WTC11 (cell line): Measurements from ENCODE around the gene CADM2. TPM values are rescaled to one million over a fixed set of nuclear protein-coding genes. Genes with fewer than 3 reads are reported as not detected.

Experiments
- ATAC-seq: fragments of 200-7000 bp; cut with Tn5 transposase; 2 replicates; pipeline ENCODE4 v1.10.0; 2021; ENCODE audit warnings: mild to moderate bottlenecking, moderate library complexity
- CTCF ChIA-PET: fragments of 300-600 bp; sonication (Branson Sonifier 250); formaldehyde crosslinking; loops from one replicate; lab custom pipeline; 2021; ENCODE audit warnings: antibody characterized with exemption; lab: Charles Lee
- POLR2A ChIA-PET: fragments of 350-600 bp; sonication (Branson Sonifier 250); formaldehyde crosslinking; loops from one replicate; lab custom pipeline; 2021; ENCODE audit warnings: antibody characterized with exemption; lab: Charles Lee
- DNase-seq: peaks from one replicate; pipeline ENCODE4 v3.0.0; 2021; ENCODE audit warnings: low spot score
- H3K27ac Mint-ChIP-seq: 2 replicates; pipeline ENCODE4 v1.8.0; 2021; ENCODE audit warnings: mixed read lengths
- H3K27me3 Mint-ChIP-seq: 2 replicates; pipeline ENCODE4 v1.8.0; 2021; ENCODE audit warnings: low read depth, mild to moderate bottlenecking, moderate library complexity, mixed read lengths
- H3K36me3 Mint-ChIP-seq: 2 replicates; pipeline ENCODE4 v1.8.0; 2021; ENCODE audit warnings: mixed read lengths
- H3K4me1 Mint-ChIP-seq: 2 replicates; pipeline ENCODE4 v1.8.0; 2022; ENCODE audit warnings: mixed read lengths
- H3K4me3 Mint-ChIP-seq: 2 replicates; pipeline ENCODE4 v1.8.0; 2021; ENCODE audit warnings: mild to moderate bottlenecking, moderate library complexity, mixed read lengths
- H3K9me3 Mint-ChIP-seq: 2 replicates; pipeline ENCODE4 v1.8.0; 2021; ENCODE audit warnings: mixed read lengths
- FOXK1 ChIP-seq: sonication (generic); formaldehyde crosslinking; IDR thresholded peaks from 2 replicates; pipeline ENCODE4 v1.8.0; 2022; ENCODE audit warnings: mild to moderate bottlenecking, moderate library complexity, missing genetic modification reagents
- GTF2I ChIP-seq: fragments of 250-450 bp; sonication (Bioruptor Pico); conservative IDR thresholded peaks from 2 replicates; pipeline ENCODE4 v1.4.0; 2021; ENCODE audit warnings: mild to moderate bottlenecking
- JUN ChIP-seq: sonication (generic); formaldehyde crosslinking; IDR thresholded peaks from 2 replicates; pipeline ENCODE4 v1.8.0; 2023; ENCODE audit warnings: mild to moderate bottlenecking, missing genetic modification reagents
- NFE2L1 ChIP-seq: sonication (generic); formaldehyde crosslinking; IDR thresholded peaks from 2 replicates; pipeline ENCODE4 v1.8.1; 2023; ENCODE audit warnings: missing genetic modification reagents
- NR1H2 ChIP-seq: sonication (generic); formaldehyde crosslinking; IDR thresholded peaks from 2 replicates; pipeline ENCODE4 v1.9.0; 2021; ENCODE audit warnings: mild to moderate bottlenecking, moderate library complexity, missing genetic modification reagents
- NR3C1 ChIP-seq: sonication (generic); formaldehyde crosslinking; conservative IDR thresholded peaks from 2 replicates; pipeline ENCODE4 v1.8.1; 2023; ENCODE audit warnings: low read depth, mild to moderate bottlenecking, missing genetic modification reagents
- RELA ChIP-seq: sonication (generic); formaldehyde crosslinking; IDR thresholded peaks from 2 replicates; pipeline ENCODE4 v1.8.1; 2022; ENCODE audit warnings: missing genetic modification reagents, mild to moderate bottlenecking, borderline replicate concordance
- SOX15 ChIP-seq: fragments of 250-450 bp; sonication (Bioruptor Pico); IDR thresholded peaks from 2 replicates; pipeline ENCODE4 v1.9.0; 2021; ENCODE audit warnings: mild to moderate bottlenecking
- TP53 ChIP-seq: sonication (generic); formaldehyde crosslinking; IDR thresholded peaks from 2 replicates; pipeline ENCODE4 v1.8.1; 2023; ENCODE audit warnings: mild to moderate bottlenecking, missing genetic modification reagents
- ZNF396 ChIP-seq: fragments of 250-450 bp; sonication (Bioruptor Pico); IDR thresholded peaks from 2 replicates; pipeline ENCODE4 v1.8.0; 2021; ENCODE audit warnings: mild to moderate bottlenecking, moderate library complexity, borderline replicate concordance
- ZNF416 ChIP-seq: fragments of 250-450 bp; sonication (Bioruptor Pico); IDR thresholded peaks from 2 replicates; pipeline ENCODE4 v1.9.0; 2021; ENCODE audit warnings: mild to moderate bottlenecking, inconsistent platforms
- ZNF671 ChIP-seq: fragments of 250-450 bp; sonication (Bioruptor Pico); IDR thresholded peaks from 2 replicates; pipeline ENCODE4 v1.8.0; 2021; ENCODE audit warnings: mild to moderate bottlenecking
- total RNA-seq: library from RNA; stranded (reverse); gene quantifications from 3 replicates; pipeline ENCODE4 v1.2.3, GENCODE V29; 2021
- TF ChIP-seq, protein P1 (sequence below): sonication (generic); formaldehyde crosslinking; IDR thresholded peaks from 2 replicates; pipeline ENCODE4 v1.8.0; 2022; ENCODE audit warnings: mild to moderate bottlenecking, missing genetic modification reagents
- TF ChIP-seq, protein P2 (sequence below): sonication (generic); formaldehyde crosslinking; conservative IDR thresholded peaks from 2 replicates; pipeline ENCODE4 v1.8.1; 2022; ENCODE audit warnings: mild to moderate bottlenecking, missing genetic modification reagents
- TF ChIP-seq, protein P3 (sequence below): sonication (generic); formaldehyde crosslinking; IDR thresholded peaks from 2 replicates; pipeline ENCODE4 v1.8.0; 2022; ENCODE audit warnings: mild to moderate bottlenecking, missing genetic modification reagents
- TF ChIP-seq, protein P4 (sequence below): fragments of 250-450 bp; sonication (Bioruptor Pico); IDR thresholded peaks from 2 replicates; pipeline ENCODE4 v1.9.0; 2021; ENCODE audit warnings: mild to moderate bottlenecking, borderline replicate concordance
- TF ChIP-seq, protein P5 (sequence below): sonication (generic); formaldehyde crosslinking; IDR thresholded peaks from 2 replicates; pipeline ENCODE4 v1.8.0; 2022; ENCODE audit warnings: mild to moderate bottlenecking, missing genetic modification reagents
- TF ChIP-seq, protein P6 (sequence below): sonication (generic); formaldehyde crosslinking; IDR thresholded peaks from 2 replicates; pipeline ENCODE4 v1.8.0; 2023; ENCODE audit warnings: missing genetic modification reagents, mild to moderate bottlenecking, borderline replicate concordance

Gene CADM2
- total RNA-seq, 1 experiment from 2014 or later = 18.8 TPM

DNA sequence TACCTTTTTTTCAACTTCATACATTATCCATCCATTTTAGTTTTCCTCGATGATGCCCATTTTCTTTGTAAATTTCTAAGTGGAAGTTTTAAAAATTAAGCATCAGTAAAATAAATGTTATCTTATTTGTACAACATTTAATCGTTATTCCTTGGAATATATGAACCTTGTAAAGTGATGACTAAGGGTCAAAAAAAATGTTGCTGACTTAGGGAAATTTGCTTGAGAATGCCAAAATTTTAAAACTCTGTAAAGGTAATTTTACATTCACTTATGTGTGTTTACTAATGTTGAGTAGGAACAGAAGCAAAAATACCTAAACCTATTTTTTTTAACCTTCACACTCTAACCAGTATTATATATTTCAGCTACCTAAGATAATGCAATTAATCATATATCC, 1115.0 kb downstream of the CADM2 start:
- CTCF ChIA-PET = no interaction called here
- TF ChIP-seq, protein P1, sequence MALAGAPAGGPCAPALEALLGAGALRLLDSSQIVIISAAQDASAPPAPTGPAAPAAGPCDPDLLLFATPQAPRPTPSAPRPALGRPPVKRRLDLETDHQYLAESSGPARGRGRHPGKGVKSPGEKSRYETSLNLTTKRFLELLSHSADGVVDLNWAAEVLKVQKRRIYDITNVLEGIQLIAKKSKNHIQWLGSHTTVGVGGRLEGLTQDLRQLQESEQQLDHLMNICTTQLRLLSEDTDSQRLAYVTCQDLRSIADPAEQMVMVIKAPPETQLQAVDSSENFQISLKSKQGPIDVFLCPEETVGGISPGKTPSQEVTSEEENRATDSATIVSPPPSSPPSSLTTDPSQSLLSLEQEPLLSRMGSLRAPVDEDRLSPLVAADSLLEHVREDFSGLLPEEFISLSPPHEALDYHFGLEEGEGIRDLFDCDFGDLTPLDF = no peak
- no peak for TF ChIP-seq ZNF396 (CRISPR knock-in tag)
- TF ChIP-seq, protein P2, sequence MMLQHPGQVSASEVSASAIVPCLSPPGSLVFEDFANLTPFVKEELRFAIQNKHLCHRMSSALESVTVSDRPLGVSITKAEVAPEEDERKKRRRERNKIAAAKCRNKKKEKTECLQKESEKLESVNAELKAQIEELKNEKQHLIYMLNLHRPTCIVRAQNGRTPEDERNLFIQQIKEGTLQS (CRISPR knock-in tag) = no peak
- no peak for TF ChIP-seq NR1H2 (CRISPR knock-in tag)
- no peak for TF ChIP-seq NR3C1 (CRISPR knock-in tag)
- TF ChIP-seq, protein P3, sequence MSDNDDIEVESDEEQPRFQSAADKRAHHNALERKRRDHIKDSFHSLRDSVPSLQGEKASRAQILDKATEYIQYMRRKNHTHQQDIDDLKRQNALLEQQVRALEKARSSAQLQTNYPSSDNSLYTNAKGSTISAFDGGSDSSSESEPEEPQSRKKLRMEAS (CRISPR knock-in tag) = no peak
- TF ChIP-seq, protein P4, sequence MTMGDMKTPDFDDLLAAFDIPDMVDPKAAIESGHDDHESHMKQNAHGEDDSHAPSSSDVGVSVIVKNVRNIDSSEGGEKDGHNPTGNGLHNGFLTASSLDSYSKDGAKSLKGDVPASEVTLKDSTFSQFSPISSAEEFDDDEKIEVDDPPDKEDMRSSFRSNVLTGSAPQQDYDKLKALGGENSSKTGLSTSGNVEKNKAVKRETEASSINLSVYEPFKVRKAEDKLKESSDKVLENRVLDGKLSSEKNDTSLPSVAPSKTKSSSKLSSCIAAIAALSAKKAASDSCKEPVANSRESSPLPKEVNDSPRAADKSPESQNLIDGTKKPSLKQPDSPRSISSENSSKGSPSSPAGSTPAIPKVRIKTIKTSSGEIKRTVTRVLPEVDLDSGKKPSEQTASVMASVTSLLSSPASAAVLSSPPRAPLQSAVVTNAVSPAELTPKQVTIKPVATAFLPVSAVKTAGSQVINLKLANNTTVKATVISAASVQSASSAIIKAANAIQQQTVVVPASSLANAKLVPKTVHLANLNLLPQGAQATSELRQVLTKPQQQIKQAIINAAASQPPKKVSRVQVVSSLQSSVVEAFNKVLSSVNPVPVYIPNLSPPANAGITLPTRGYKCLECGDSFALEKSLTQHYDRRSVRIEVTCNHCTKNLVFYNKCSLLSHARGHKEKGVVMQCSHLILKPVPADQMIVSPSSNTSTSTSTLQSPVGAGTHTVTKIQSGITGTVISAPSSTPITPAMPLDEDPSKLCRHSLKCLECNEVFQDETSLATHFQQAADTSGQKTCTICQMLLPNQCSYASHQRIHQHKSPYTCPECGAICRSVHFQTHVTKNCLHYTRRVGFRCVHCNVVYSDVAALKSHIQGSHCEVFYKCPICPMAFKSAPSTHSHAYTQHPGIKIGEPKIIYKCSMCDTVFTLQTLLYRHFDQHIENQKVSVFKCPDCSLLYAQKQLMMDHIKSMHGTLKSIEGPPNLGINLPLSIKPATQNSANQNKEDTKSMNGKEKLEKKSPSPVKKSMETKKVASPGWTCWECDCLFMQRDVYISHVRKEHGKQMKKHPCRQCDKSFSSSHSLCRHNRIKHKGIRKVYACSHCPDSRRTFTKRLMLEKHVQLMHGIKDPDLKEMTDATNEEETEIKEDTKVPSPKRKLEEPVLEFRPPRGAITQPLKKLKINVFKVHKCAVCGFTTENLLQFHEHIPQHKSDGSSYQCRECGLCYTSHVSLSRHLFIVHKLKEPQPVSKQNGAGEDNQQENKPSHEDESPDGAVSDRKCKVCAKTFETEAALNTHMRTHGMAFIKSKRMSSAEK = no peak
- TF ChIP-seq ZNF416 (CRISPR knock-in tag) = no peak
- TF ChIP-seq NFE2L1 (CRISPR knock-in tag) = no peak
- TF ChIP-seq, protein P5, sequence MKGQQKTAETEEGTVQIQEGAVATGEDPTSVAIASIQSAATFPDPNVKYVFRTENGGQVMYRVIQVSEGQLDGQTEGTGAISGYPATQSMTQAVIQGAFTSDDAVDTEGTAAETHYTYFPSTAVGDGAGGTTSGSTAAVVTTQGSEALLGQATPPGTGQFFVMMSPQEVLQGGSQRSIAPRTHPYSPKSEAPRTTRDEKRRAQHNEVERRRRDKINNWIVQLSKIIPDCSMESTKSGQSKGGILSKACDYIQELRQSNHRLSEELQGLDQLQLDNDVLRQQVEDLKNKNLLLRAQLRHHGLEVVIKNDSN (CRISPR knock-in tag) = no peak
- no peak for TF ChIP-seq FOXK1 (CRISPR knock-in tag)
- TF ChIP-seq GTF2I (CRISPR knock-in tag) = no peak
- TF ChIP-seq SOX15 (CRISPR knock-in tag) = no peak
- TF ChIP-seq, all 79 proteins: peak for 0
- Mint-ChIP-seq H3K27me3 (no peaks in the 10 kb centered on the region), H3K4me1 (no peaks in the 10 kb centered on the region), H3K27ac (no peak overlapping the region), H3K9me3 (no peaks in the 10 kb centered on the region), H3K36me3 (no peaks in the 10 kb centered on the region), H3K4me3 (no peak overlapping the region)
- no peak for ATAC-seq
- no peak for DNase-seq
- POLR2A ChIA-PET = no interaction called here

DNA sequence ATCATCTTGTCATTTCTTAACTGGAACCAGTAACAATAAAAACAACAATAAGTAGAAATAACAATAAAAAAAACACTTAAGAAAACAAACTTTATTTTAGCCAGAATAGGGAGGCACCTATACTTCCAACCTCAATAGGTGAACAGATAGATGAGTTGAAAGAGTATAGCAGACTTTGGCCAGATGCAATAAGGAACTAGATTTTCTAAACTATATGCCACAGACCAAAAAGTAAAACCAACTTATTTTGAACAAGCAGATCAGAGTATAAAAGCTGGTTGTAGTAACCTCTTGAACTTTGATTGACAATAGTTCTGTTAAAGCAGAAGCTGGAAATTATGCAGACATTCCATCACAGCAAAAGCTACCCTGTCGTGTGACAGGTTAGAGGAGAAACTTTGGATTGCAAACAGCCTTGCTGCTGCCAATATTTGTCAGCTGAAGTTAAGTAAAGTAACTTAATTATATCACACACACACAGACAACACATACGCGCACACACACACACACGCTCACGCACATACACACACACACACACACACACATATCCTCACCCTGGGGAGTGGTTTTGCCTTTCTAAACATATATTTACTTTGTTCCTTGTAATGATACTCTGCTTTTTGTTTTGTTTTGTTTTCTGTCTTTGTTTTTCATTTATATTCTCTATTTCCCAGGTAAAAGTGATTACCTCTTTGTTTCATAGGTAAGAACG, 1128.5 kb downstream of the CADM2 start:
- H3K9me3 Mint-ChIP-seq = peaks cover 44% of the 10 kb centered on the region
- peaks cover 15% of the 10 kb centered on the region for H3K4me1 Mint-ChIP-seq
- peaks cover 37% of the 10 kb centered on the region for H3K36me3 Mint-ChIP-seq
- H3K27ac Mint-ChIP-seq = no peak overlapping the region
- no peak for TF ChIP-seq TP53 (CRISPR knock-in tag)
- no peak for TF ChIP-seq FOXK1 (CRISPR knock-in tag)
- TF ChIP-seq, protein P6, sequence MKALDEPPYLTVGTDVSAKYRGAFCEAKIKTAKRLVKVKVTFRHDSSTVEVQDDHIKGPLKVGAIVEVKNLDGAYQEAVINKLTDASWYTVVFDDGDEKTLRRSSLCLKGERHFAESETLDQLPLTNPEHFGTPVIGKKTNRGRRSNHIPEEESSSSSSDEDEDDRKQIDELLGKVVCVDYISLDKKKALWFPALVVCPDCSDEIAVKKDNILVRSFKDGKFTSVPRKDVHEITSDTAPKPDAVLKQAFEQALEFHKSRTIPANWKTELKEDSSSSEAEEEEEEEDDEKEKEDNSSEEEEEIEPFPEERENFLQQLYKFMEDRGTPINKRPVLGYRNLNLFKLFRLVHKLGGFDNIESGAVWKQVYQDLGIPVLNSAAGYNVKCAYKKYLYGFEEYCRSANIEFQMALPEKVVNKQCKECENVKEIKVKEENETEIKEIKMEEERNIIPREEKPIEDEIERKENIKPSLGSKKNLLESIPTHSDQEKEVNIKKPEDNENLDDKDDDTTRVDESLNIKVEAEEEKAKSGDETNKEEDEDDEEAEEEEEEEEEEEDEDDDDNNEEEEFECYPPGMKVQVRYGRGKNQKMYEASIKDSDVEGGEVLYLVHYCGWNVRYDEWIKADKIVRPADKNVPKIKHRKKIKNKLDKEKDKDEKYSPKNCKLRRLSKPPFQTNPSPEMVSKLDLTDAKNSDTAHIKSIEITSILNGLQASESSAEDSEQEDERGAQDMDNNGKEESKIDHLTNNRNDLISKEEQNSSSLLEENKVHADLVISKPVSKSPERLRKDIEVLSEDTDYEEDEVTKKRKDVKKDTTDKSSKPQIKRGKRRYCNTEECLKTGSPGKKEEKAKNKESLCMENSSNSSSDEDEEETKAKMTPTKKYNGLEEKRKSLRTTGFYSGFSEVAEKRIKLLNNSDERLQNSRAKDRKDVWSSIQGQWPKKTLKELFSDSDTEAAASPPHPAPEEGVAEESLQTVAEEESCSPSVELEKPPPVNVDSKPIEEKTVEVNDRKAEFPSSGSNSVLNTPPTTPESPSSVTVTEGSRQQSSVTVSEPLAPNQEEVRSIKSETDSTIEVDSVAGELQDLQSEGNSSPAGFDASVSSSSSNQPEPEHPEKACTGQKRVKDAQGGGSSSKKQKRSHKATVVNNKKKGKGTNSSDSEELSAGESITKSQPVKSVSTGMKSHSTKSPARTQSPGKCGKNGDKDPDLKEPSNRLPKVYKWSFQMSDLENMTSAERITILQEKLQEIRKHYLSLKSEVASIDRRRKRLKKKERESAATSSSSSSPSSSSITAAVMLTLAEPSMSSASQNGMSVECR = no peak
- no peak for TF ChIP-seq ZNF671 (CRISPR knock-in tag)
- no peak for TF ChIP-seq SOX15 (CRISPR knock-in tag)
- no peak for TF ChIP-seq RELA (CRISPR knock-in tag)
- TF ChIP-seq JUN (CRISPR knock-in tag) = no peak
- ChIA-PET POLR2A (no interaction called here), CTCF (no interaction called here)
- H3K27me3 Mint-ChIP-seq = no peaks in the 10 kb centered on the region
- ATAC-seq (no peak), DNase-seq (no peak)
- H3K4me3 Mint-ChIP-seq = no peak overlapping the region
